Lower lobe of right lung (tissue), 2 donors: Measurements from ENCODE around the gene DYSF. TPM values are rescaled to one million over a fixed set of nuclear protein-coding genes. Genes with fewer than 3 reads are reported as not detected.

Experiments used
- ATAC-seq, 2 donors: fragments of 200-7000 bp; cut with Tn5 transposase; one replicate each; pipeline ENCODE4 v1.9.1; 2020 to 2022; ENCODE audit warnings: mild to moderate bottlenecking in 2 of 2, moderate library complexity in 2 of 2
- DNase-seq: peaks from one replicate; pipeline ENCODE4 v3.0.0-alpha.2; 2020
- H3K27ac ChIP-seq: fragments of 200-600 bp; one replicate; pipeline ENCODE4 v1.8.0; 2022
- H3K27me3 ChIP-seq: fragments of 200-600 bp; one replicate; pipeline ENCODE4 v1.8.0; 2022; ENCODE audit warnings: low read depth
- H3K36me3 ChIP-seq: fragments of 200-600 bp; one replicate; pipeline ENCODE4 v1.8.0; 2022; ENCODE audit warnings: mild to moderate bottlenecking
- H3K4me1 ChIP-seq: fragments of 200-600 bp; one replicate; pipeline ENCODE4 v1.8.0; 2022
- H3K4me3 ChIP-seq: fragments of 200-600 bp; one replicate; pipeline ENCODE4 v1.8.0; 2022; ENCODE audit warnings: mild to moderate bottlenecking
- H3K9me3 ChIP-seq: fragments of 200-600 bp; one replicate; pipeline ENCODE4 v1.8.0; 2022
- intact Hi-C: fragments of 100-400 bp; cut with DNase I; formaldehyde crosslinking; loops from one replicate; pipeline ENCODE4 v1.11.0; 2022
- total RNA-seq: library from RNA; stranded (reverse); fragmentation: NEBNext Ultra II Directional; extraction: Animal tissue kit (Norgen Biotek cat#: 25700); gene quantifications from one replicate; pipeline ENCODE4 v1.2.1, GENCODE V29; 2021
- TF ChIP-seq, protein P1 (sequence below): fragments of 200-600 bp; IDR thresholded peaks from one replicate; pipeline ENCODE4 v1.8.0; 2022; ENCODE audit warnings: antibody characterized with exemption, mild to moderate bottlenecking
- donor health status: DM: no; HTN: yes; CAD: no; lungs with severe emphysema.

DYSF gene
- total RNA-seq, 1 donor from 2014 or later, result 41.2 TPM

DNA sequence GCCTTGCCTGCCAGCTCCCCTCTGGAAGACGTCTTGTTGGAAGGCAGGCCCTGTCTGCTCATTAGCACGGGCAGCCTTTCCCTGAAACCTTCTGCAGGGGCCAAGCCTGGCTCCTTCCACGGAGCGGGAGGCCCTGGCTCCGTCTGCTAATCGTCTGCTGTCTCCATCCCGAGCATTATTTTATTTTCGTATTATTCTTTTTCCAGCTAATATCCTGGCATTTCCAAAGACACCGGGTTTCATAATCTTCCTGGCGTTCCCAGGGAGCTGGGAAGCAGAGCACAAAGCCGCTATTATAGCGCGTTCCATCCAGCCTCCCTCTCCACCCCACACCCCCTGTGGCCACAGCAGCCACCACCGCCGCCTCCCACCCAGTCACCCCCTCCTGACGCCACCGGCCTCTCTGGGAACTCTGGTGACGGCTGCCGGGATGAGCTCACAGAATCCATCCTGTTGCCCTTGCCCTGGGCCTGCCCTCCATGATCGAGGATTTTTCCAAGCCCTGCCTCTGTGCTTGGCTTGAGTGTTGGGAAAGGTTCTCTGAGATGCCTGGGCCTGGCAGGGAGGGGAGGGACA is 125.5 kb downstream of the DYSF start:
- H3K4me3 ChIP-seq, result no peak overlapping the region

DNA sequence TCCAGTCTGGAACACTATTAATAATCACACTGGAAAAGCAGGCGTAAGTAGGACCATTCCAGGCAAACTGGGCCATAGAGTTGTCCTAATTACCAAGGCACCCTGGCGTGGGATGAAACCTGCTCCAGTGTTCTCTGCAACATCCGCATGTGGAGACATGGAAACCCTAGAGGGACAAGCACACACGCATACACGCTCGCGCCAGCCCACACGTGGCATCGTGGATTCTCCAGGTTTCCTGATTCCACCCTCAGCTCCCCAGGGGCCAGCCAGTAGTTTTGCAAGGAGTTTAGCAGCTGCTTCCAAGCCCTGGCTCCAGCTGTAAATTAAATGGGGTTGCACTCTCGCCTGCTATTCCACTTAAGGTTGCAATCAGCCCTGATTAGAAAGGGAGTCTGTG is 127.7 kb downstream of the DYSF start:
- Histone ChIP-seq H3K9me3 (no peaks in the 10 kb centered on the region), H3K27ac (no peak overlapping the region), H3K27me3 (no peaks in the 10 kb centered on the region), H3K36me3 (no peaks in the 10 kb centered on the region), H3K4me3 (no peak overlapping the region), H3K4me1 (no peaks in the 10 kb centered on the region)
- intact Hi-C loops, result no loop called here
- DNase-seq (no peak), ATAC-seq (no peak)
- TF ChIP-seq, protein P1, sequence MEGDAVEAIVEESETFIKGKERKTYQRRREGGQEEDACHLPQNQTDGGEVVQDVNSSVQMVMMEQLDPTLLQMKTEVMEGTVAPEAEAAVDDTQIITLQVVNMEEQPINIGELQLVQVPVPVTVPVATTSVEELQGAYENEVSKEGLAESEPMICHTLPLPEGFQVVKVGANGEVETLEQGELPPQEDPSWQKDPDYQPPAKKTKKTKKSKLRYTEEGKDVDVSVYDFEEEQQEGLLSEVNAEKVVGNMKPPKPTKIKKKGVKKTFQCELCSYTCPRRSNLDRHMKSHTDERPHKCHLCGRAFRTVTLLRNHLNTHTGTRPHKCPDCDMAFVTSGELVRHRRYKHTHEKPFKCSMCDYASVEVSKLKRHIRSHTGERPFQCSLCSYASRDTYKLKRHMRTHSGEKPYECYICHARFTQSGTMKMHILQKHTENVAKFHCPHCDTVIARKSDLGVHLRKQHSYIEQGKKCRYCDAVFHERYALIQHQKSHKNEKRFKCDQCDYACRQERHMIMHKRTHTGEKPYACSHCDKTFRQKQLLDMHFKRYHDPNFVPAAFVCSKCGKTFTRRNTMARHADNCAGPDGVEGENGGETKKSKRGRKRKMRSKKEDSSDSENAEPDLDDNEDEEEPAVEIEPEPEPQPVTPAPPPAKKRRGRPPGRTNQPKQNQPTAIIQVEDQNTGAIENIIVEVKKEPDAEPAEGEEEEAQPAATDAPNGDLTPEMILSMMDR, result no peak

More for the DNA sequence above, 125.5 kb downstream of the DYSF start:
- Histone ChIP-seq H3K36me3 (no peaks in the 10 kb centered on the region), H3K4me1 (no peaks in the 10 kb centered on the region), H3K27me3 (no peaks in the 10 kb centered on the region), H3K9me3 (no peaks in the 10 kb centered on the region), H3K27ac (peak overlapping the region; percentile 36)
- ATAC-seq, result peak; percentile 20 to 32
- intact Hi-C loops, result no loop called here
- TF ChIP-seq, protein P1, result no peak
- no peak for DNase-seq

DNA sequence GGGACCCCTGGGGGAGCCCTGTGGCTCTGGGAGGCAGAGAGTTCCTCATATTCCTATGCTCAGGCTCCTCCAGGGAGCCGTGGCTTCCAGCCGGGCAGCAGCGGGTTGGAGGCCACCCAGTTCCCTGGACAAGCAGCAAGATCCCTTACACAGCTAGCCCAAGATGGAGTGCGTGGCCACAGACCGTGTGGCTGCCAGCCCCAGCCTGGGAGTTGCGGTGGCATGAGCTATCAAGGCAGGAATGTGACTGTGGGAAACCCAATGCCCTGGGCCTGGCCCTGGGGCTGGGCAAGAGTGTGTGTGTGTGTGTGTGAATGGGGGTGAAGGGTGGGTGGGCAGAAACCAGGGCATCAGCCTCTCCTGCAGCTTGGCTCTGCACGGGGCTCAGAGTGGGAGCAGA is 130.5 kb downstream of the DYSF start:
- TF ChIP-seq, protein P1, result no peak
- no peak for ATAC-seq
- no peak for DNase-seq
- intact Hi-C loops, result no loop called here
- Histone ChIP-seq H3K27ac (no peak overlapping the region), H3K36me3 (no peaks in the 10 kb centered on the region), H3K9me3 (no peaks in the 10 kb centered on the region), H3K4me1 (no peaks in the 10 kb centered on the region), H3K27me3 (no peaks in the 10 kb centered on the region), H3K4me3 (no peak overlapping the region)

DNA sequence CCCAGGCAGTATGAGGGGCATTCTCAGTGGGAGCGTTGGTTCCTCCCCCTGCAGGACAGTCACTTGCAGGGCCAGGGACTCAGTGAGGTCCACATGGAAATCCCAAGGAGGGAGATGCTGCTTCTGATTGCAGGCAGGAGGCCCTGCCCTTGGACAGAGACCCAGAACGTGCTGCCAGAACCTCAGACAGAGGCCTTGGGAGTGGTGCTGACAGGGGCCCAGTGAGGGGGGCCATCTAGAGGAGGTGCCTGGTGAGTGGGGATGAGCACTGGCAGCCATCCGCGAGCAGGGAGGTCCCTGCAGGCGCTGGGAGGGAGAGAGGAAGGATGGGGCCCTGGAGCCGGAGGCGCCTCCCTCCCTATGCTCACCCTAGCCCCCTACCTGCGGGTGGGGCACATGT is 133.1 kb downstream of the DYSF start:
- DNase-seq (no peak), ATAC-seq (no peak)
- H3K27me3 ChIP-seq, result no peaks in the 10 kb centered on the region
- intact Hi-C loops, result no loop called here
- H3K4me1 ChIP-seq, result peaks cover 7% of the 10 kb centered on the region
- H3K27ac ChIP-seq, result no peak overlapping the region
- TF ChIP-seq, protein P1, result no peak
- H3K9me3 ChIP-seq, result no peaks in the 10 kb centered on the region
- H3K4me3 ChIP-seq, result no peak overlapping the region
- H3K36me3 ChIP-seq, result peaks cover 4% of the 10 kb centered on the region

DNA sequence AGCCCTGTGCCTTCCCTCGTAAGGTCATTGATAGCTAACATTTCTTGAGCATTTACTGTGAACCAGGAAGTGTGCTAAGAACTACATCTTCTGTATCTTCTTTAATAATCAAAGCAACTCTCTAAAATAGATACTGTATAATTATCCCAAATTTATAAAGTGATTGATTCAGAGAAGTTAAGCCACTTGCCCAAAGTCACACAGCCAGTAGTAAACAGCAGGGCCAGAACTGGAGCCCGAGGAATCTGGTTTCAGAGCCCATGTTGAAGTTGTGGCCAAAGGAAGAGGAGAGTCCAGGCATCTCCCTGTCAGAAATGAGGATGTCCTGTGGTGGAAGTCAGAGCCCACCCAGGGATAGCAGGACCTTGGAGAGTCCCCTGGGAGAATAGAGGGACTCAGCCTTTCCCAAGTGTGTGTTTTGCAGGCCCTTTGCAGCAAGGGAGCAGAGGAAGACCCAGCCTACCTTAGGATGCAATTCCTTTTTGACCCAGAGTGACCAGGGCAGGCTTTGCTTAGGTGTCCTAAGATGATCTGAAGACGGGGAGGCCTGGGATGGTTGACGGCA is 134.2 kb downstream of the DYSF start:
- Histone ChIP-seq H3K4me1 (peaks cover 10% of the 10 kb centered on the region), H3K4me3 (no peak overlapping the region), H3K27me3 (no peaks in the 10 kb centered on the region), H3K27ac (no peak overlapping the region), H3K9me3 (no peaks in the 10 kb centered on the region), H3K36me3 (peaks cover 4% of the 10 kb centered on the region)
- ATAC-seq, result no peak
- TF ChIP-seq, protein P1, result no peak
- intact Hi-C loops, result no loop called here
- DNase-seq, result no peak
